Upper lobe of right lung (tissue), 1 donor: ENCODE measurements around the gene LRP1-AS. TPM values are rescaled to one million over a fixed set of nuclear protein-coding genes. Genes with fewer than 3 reads are reported as not detected.

ENCODE experiments used
- ATAC-seq: fragments of 200-7000 bp; cut with Tn5 transposase; one replicate; pipeline ENCODE4 v1.9.1; 2020; ENCODE audit warnings: mild to moderate bottlenecking, moderate library complexity
- DNase-seq: peaks from one replicate; pipeline ENCODE4 v3.0.0-alpha.2; 2020
- H3K27ac ChIP-seq: fragments of 200-600 bp; one replicate; pipeline ENCODE4 v1.8.0; 2022
- H3K27me3 ChIP-seq: fragments of 200-600 bp; one replicate; pipeline ENCODE4 v1.8.0; 2022; ENCODE audit warnings: mild to moderate bottlenecking
- H3K36me3 ChIP-seq: fragments of 200-600 bp; one replicate; pipeline ENCODE4 v1.8.0; 2022
- H3K4me1 ChIP-seq: fragments of 200-600 bp; one replicate; pipeline ENCODE4 v1.8.0; 2022
- H3K4me3 ChIP-seq: fragments of 200-600 bp; one replicate; pipeline ENCODE4 v1.8.0; 2022; ENCODE audit warnings: mild to moderate bottlenecking
- H3K9me3 ChIP-seq: fragments of 200-600 bp; one replicate; pipeline ENCODE4 v1.8.0; 2022
- intact Hi-C: fragments of 100-400 bp; cut with DNase I; formaldehyde crosslinking; loops from one replicate; pipeline ENCODE4 v1.11.0; 2022
- total RNA-seq: library from RNA; stranded (reverse); fragmentation: NEBNext Ultra II Directional; extraction: Animal tissue kit (Norgen Biotek cat#: 25700); gene quantifications from one replicate; pipeline ENCODE4 v1.2.1, GENCODE V29; 2021
- TF ChIP-seq, protein P1 (sequence below): fragments of 200-600 bp; IDR thresholded peaks from one replicate; pipeline ENCODE4 v1.8.0; 2022; ENCODE audit warnings: antibody characterized with exemption
- donor health status: DM: no; HTN: yes; CAD: no; lungs with severe emphysema.

The LRP1-AS gene
- total RNA-seq, 1 donor from 2014 or later = not detected

DNA sequence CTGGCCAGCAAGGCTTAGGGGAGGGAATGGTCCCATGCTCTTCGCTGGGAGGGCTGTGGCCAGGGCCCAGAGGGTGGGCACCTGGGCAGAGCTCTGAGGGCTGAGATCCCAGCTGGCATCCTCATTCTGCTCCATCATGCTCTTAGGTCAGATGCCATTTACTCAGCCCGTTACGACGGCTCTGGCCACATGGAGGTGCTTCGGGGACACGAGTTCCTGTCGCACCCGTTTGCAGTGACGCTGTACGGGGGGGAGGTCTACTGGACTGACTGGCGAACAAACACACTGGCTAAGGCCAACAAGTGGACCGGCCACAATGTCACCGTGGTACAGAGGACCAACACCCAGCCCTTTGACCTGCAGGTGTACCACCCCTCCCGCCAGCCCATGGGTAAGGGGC is 30.8 kb upstream of the LRP1-AS start:
- TF ChIP-seq, protein P1, sequence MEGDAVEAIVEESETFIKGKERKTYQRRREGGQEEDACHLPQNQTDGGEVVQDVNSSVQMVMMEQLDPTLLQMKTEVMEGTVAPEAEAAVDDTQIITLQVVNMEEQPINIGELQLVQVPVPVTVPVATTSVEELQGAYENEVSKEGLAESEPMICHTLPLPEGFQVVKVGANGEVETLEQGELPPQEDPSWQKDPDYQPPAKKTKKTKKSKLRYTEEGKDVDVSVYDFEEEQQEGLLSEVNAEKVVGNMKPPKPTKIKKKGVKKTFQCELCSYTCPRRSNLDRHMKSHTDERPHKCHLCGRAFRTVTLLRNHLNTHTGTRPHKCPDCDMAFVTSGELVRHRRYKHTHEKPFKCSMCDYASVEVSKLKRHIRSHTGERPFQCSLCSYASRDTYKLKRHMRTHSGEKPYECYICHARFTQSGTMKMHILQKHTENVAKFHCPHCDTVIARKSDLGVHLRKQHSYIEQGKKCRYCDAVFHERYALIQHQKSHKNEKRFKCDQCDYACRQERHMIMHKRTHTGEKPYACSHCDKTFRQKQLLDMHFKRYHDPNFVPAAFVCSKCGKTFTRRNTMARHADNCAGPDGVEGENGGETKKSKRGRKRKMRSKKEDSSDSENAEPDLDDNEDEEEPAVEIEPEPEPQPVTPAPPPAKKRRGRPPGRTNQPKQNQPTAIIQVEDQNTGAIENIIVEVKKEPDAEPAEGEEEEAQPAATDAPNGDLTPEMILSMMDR = no peak
- ATAC-seq = no peak
- Histone ChIP-seq H3K4me3 (no peak overlapping the region), H3K36me3 (peaks cover 69% of the 10 kb centered on the region), H3K4me1 (no peaks in the 10 kb centered on the region), H3K27ac (no peak overlapping the region), H3K9me3 (no peaks in the 10 kb centered on the region), H3K27me3 (no peaks in the 10 kb centered on the region)
- no peak for DNase-seq
- intact Hi-C loops = loop anchor here (5.0 kb wide), 1 partner anchor 46 kb away; no protein-coding TSS in a partner anchor

- ATAC-seq = no peak
- intact Hi-C loops = loop anchor here (5.0 kb wide), 1 partner anchor 45 kb away; no protein-coding TSS in a partner anchor
- H3K27ac ChIP-seq = no peak overlapping the region
- H3K4me3 ChIP-seq = no peak overlapping the region
- no peaks in the 10 kb centered on the region for H3K9me3 ChIP-seq
- peaks cover 73% of the 10 kb centered on the region for H3K36me3 ChIP-seq
- DNase-seq = no peak
- TF ChIP-seq, protein P1 = no peak
- no peaks in the 10 kb centered on the region for H3K4me1 ChIP-seq
- H3K27me3 ChIP-seq = no peaks in the 10 kb centered on the region
Observed at GRCh38 chr12:57177354-57177753, 29.9 kb upstream of the LRP1-AS start.

DNA sequence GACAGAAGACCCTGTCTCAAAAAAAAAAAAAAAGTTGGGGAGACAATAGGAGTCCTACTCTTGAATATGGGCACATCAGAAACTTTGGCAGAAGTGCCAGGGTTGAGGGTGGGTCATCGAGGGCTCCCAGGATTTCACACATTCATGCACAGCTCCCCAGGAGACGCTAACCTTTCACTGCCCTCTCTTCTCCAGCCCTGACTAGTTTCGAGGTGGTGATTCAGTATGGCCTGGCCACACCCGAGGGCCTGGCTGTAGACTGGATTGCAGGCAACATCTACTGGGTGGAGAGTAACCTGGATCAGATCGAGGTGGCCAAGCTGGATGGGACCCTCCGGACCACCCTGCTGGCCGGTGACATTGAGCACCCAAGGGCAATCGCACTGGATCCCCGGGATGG is 29.4 kb upstream of the LRP1-AS start:
- ATAC-seq (no peak), DNase-seq (no peak)
- no peaks in the 10 kb centered on the region for H3K9me3 ChIP-seq
- no peaks in the 10 kb centered on the region for H3K4me1 ChIP-seq
- peaks cover 73% of the 10 kb centered on the region for H3K36me3 ChIP-seq
- H3K27ac ChIP-seq = no peak overlapping the region
- TF ChIP-seq, protein P1 = no peak
- H3K27me3 ChIP-seq = no peaks in the 10 kb centered on the region
- H3K4me3 ChIP-seq = no peak overlapping the region
- intact Hi-C loops = loop anchor here (5.0 kb wide), 1 partner anchor 45 kb away; no protein-coding TSS in a partner anchor

- TF ChIP-seq, protein P1 = no peak
- Histone ChIP-seq H3K27me3 (no peaks in the 10 kb centered on the region), H3K36me3 (peaks cover 71% of the 10 kb centered on the region), H3K9me3 (no peaks in the 10 kb centered on the region), H3K4me1 (no peaks in the 10 kb centered on the region), H3K27ac (no peak overlapping the region), H3K4me3 (no peak overlapping the region)
- intact Hi-C loops = loop anchor here (5.0 kb wide), 1 partner anchor 44 kb away; no protein-coding TSS in a partner anchor
- ATAC-seq (no peak), DNase-seq (no peak)
Observed at GRCh38 chr12:57176139-57176477, 28.7 kb upstream of the LRP1-AS start.

DNA sequence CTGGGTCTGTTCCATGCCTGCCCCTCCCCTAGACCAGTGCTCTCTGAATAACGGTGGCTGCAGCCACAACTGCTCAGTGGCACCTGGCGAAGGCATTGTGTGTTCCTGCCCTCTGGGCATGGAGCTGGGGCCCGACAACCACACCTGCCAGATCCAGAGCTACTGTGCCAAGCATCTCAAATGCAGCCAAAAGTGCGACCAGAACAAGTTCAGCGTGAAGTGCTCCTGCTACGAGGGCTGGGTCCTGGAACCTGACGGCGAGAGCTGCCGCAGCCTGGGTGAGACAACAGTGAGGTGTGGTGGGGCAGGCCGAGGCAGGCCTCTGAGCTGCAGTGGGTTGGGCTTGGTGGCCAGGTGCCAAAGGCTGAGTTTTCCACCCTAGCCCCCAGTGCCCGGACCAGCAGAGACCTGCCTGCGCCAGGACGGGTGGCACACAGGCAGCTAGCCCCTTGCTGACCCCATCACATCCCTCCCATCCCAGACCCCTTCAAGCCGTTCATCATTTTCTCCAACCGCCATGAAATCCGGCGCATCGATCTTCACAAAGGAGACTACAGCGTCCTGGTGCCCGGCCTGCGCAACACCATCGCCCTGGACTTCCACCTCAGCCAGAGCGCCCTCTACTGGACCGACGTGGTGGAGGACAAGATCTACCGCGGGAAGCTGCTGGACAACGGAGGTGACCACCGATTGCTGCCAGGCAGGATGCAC is 28.2 kb upstream of the LRP1-AS start:
- intact Hi-C loops = loop anchor here (5.0 kb wide), 1 partner anchor 43 kb away; no protein-coding TSS in a partner anchor
- no peak overlapping the region for H3K27ac ChIP-seq
- TF ChIP-seq, protein P1 = peak; percentile 64
- no peak overlapping the region for H3K4me3 ChIP-seq
- no peaks in the 10 kb centered on the region for H3K9me3 ChIP-seq
- H3K4me1 ChIP-seq = no peaks in the 10 kb centered on the region
- H3K36me3 ChIP-seq = peaks cover 71% of the 10 kb centered on the region
- no peaks in the 10 kb centered on the region for H3K27me3 ChIP-seq
- ATAC-seq (peak; percentile 67), DNase-seq (peak; percentile 87)
